Left colon (tissue), 2 donors: ENCODE results near the gene GOLGA6C. TPM values are rescaled to one million over a fixed set of nuclear protein-coding genes. Genes with fewer than 3 reads are reported as not detected.
"Not testable (repeated sequence)": the region's sequence is repeated elsewhere in the genome, so short reads cannot be mapped to it uniquely, and the experiment has no call there.

ENCODE experiments used
- ATAC-seq: fragments of 200-7000 bp; cut with Tn5 transposase; one replicate; pipeline ENCODE4 v1.9.1; 2020; ENCODE audit warnings: mild to moderate bottlenecking, moderate library complexity
- DNase-seq, 2 donors: peaks; one replicate each; pipeline ENCODE4 v3.0.0-alpha.2; 2020
- intact Hi-C, 2 donors: fragments of 100-400 bp; cut with DNase I in 1 of 2; cut with micrococcal nuclease in 1 of 2; formaldehyde crosslinking; loops; one replicate each; pipeline versions ENCODE4 v1.11.2 to v1.14.0; 2022; cut with DNase I, micrococcal nuclease
- total RNA-seq, 2 donors: library from RNA; stranded (reverse); fragmentation: NEBNext Ultra II Directional; extraction: Animal tissue kit (Norgen Biotek cat#: 25700); gene quantifications; one replicate each; pipeline ENCODE4 v1.2.1, GENCODE V29; 2021
- donor health status: DM: no; HTN: no; CAD: no.
- donor health status: DM: yes; HTN: yes; CAD: no.

The GOLGA6C gene
- total RNA-seq, 2 donors from 2014 or later, result not detected

- ATAC-seq, result no peak
- intact Hi-C loops, result no loop called here
- DNase-seq, result peak in 1 of 2 donors; percentile 8
Measured at GRCh38 chr15:75238150-75238549, 20.0 kb upstream of the GOLGA6C start.

- intact Hi-C loops, ATAC-seq, DNase-seq: not testable (repeated sequence)
Measured at GRCh38 chr15:75245741-75246140, 12.4 kb upstream of the GOLGA6C start.

GRCh38 chr15:75248991-75249390, 9.1 kb upstream of the GOLGA6C start:
- intact Hi-C loops, ATAC-seq, DNase-seq: not testable (repeated sequence)

GRCh38 chr15:75249726-75250125, 8.4 kb upstream of the GOLGA6C start:
- no peak for ATAC-seq
- no peak for DNase-seq
- intact Hi-C loops, result no loop called here

- intact Hi-C loops, DNase-seq, ATAC-seq: not testable (repeated sequence)
Measured at GRCh38 chr15:75251343-75251742, 6.8 kb upstream of the GOLGA6C start.

GRCh38 chr15:75252285-75252684, 5.8 kb upstream of the GOLGA6C start:
- intact Hi-C loops, ATAC-seq, DNase-seq: not testable (repeated sequence)

- intact Hi-C loops, DNase-seq, ATAC-seq: not testable (repeated sequence)
Measured at GRCh38 chr15:75258620-75259343, 648 bp downstream of the GOLGA6C start.

GRCh38 chr15:75259873-75260272, 1.7 kb downstream of the GOLGA6C start:
- ATAC-seq, DNase-seq, intact Hi-C loops: not testable (repeated sequence)

GRCh38 chr15:75273751-75274359, 15.7 kb downstream of the GOLGA6C start:
- ATAC-seq, intact Hi-C loops, DNase-seq: not testable (repeated sequence)

GRCh38 chr15:75274509-75275107, 16.5 kb downstream of the GOLGA6C start:
- ATAC-seq, result peak; percentile 97
- DNase-seq, result peak; percentile 78 to 92
- intact Hi-C loops, result not testable (repeated sequence)

- DNase-seq, ATAC-seq, intact Hi-C loops: not testable (repeated sequence)
Measured at GRCh38 chr15:75275617-75276016, 17.5 kb downstream of the GOLGA6C start.

- ATAC-seq, DNase-seq, intact Hi-C loops: not testable (repeated sequence)
Measured at GRCh38 chr15:75278497-75278896, 20.4 kb downstream of the GOLGA6C start.

GRCh38 chr15:75282572-75282971, 24.4 kb downstream of the GOLGA6C start, which contains the start of gene GOLGA6D:
GOLGA6D (plus strand) TSS chr15:75282835; CDS start chr15:75282876, 41 bp downstream.
- intact Hi-C loops, DNase-seq: not testable (repeated sequence)

GRCh38 chr15:75284152-75284551, 26.0 kb downstream of the GOLGA6C start:
- intact Hi-C loops, ATAC-seq, DNase-seq: not testable (repeated sequence)

More at GRCh38 chr15:75282572-75282971, 24.4 kb downstream of the GOLGA6C start, which contains the start of gene GOLGA6D:
- not testable (repeated sequence) for ATAC-seq

GRCh38 chr15:75293660-75294059, 35.5 kb downstream of the GOLGA6C start:
- DNase-seq, ATAC-seq, intact Hi-C loops: not testable (repeated sequence)

GRCh38 chr15:75298541-75299310, 40.6 kb downstream of the GOLGA6C start:
- intact Hi-C loops, result not testable (repeated sequence)

GRCh38 chr15:75299311-75299688, 41.2 kb downstream of the GOLGA6C start:
- intact Hi-C loops, result not testable (repeated sequence)
- peak; percentile 39 to 68 for DNase-seq
- ATAC-seq, result peak; percentile 98

More at GRCh38 chr15:75298541-75299310, 40.6 kb downstream of the GOLGA6C start:
- peak in 1 of 2 donors; percentile 28 for DNase-seq
- ATAC-seq, result peak; percentile 99

- intact Hi-C loops, ATAC-seq, DNase-seq: not testable (repeated sequence)
Measured at GRCh38 chr15:75300026-75300425, 41.9 kb downstream of the GOLGA6C start.
